Natural killer cell treated with Interleukin-12 subunit alpha and Interleukin-12 subunit beta and Interleukin-15 and Interleukin-18, amount 100 ng/mL, for 72 hours (primary cell): ENCODE data around the gene TSHZ2. TPM values are rescaled to one million over a fixed set of nuclear protein-coding genes. Genes with fewer than 3 reads are reported as not detected.
"Not testable (repeated sequence)": the region's sequence is repeated elsewhere in the genome, so short reads cannot be mapped to it uniquely, and the experiment has no call there.

ENCODE experiments used
- ATAC-seq, 2 donors: fragments of 150-1000 bp; cut with Tn5 transposase in 1 of 2; sonication (Bioruptor Pico), chemical (Tn5 transposase) in 1 of 2; 2 replicates each; pipeline ENCODE4 v1.10.0; 2021
- DNase-seq: peaks from one replicate; pipeline ENCODE4 v3.0.0; 2022; ENCODE audit warnings: low spot score
- H3K27ac Mint-ChIP-seq, 2 donors: 1 replicate in 1 of 2; 2 replicates in 1 of 2; pipeline ENCODE4 v1.8.0; 2022; ENCODE audit warnings: mixed read lengths in 2 of 2, mild to moderate bottlenecking in 1 of 2, moderate library complexity in 1 of 2
- H3K27me3 Mint-ChIP-seq, 2 donors: 1 replicate in 1 of 2; 2 replicates in 1 of 2; pipeline ENCODE4 v1.8.0; 2022; ENCODE audit warnings: mixed read lengths in 2 of 2
- H3K36me3 Mint-ChIP-seq: one replicate; pipeline ENCODE4 v1.8.0; 2022; ENCODE audit warnings: mixed read lengths
- H3K4me1 Mint-ChIP-seq, 2 donors: 1 replicate in 1 of 2; 2 replicates in 1 of 2; pipeline ENCODE4 v1.8.0; 2022; ENCODE audit warnings: low read depth in 2 of 2, mixed read lengths in 2 of 2, mild to moderate bottlenecking in 1 of 2
- H3K4me3 Mint-ChIP-seq: one replicate; pipeline ENCODE4 v1.8.0; 2022; ENCODE audit warnings: mixed read lengths
- H3K9me3 Mint-ChIP-seq: 2 replicates; pipeline ENCODE4 v1.8.0; 2022; ENCODE audit warnings: mixed read lengths
- total RNA-seq, 2 donors: library from RNA; stranded (reverse); gene quantifications; one replicate each; pipeline ENCODE4 v1.2.3, GENCODE V29; 2022

Gene TSHZ2
- total RNA-seq, 2 donors from 2014 or later = 0.05 to 1.1 TPM

GRCh38 chr20:53504106-53504505 is 531.9 kb downstream of the TSHZ2 start:
- DNase-seq, H3K9me3 Mint-ChIP-seq, H3K36me3 Mint-ChIP-seq, H3K27me3 Mint-ChIP-seq, ATAC-seq, H3K27ac Mint-ChIP-seq, H3K4me1 Mint-ChIP-seq, H3K4me3 Mint-ChIP-seq: not testable (repeated sequence)

- Mint-ChIP-seq H3K4me1 (no peaks in the 10 kb centered on the region), H3K4me3 (no peak overlapping the region), H3K9me3 (no peaks in the 10 kb centered on the region), H3K27me3 (no peaks in the 10 kb centered on the region), H3K36me3 (no peaks in the 10 kb centered on the region), H3K27ac (no peak overlapping the region)
- no peak for ATAC-seq
- DNase-seq = no peak
Observed at GRCh38 chr20:53510262-53510661, 538.1 kb downstream of the TSHZ2 start.

GRCh38 chr20:53510704-53511103 is 538.5 kb downstream of the TSHZ2 start:
- H3K27me3 Mint-ChIP-seq = no peaks in the 10 kb centered on the region
- H3K4me1 Mint-ChIP-seq = no peaks in the 10 kb centered on the region
- no peaks in the 10 kb centered on the region for H3K9me3 Mint-ChIP-seq
- DNase-seq (no peak), ATAC-seq (peak; percentile 27 to 55)
- no peak overlapping the region for H3K27ac Mint-ChIP-seq
- no peak overlapping the region for H3K4me3 Mint-ChIP-seq
- no peaks in the 10 kb centered on the region for H3K36me3 Mint-ChIP-seq

- Mint-ChIP-seq H3K27ac (no peak overlapping the region), H3K27me3 (no peaks in the 10 kb centered on the region), H3K9me3 (no peaks in the 10 kb centered on the region), H3K4me1 (no peaks in the 10 kb centered on the region), H3K36me3 (no peaks in the 10 kb centered on the region), H3K4me3 (no peak overlapping the region)
- DNase-seq = no peak
- no peak for ATAC-seq
Observed at GRCh38 chr20:53512076-53512475, 539.9 kb downstream of the TSHZ2 start.

- no peak for DNase-seq
- no peak overlapping the region for H3K4me3 Mint-ChIP-seq
- no peak overlapping the region for H3K27ac Mint-ChIP-seq
- no peaks in the 10 kb centered on the region for H3K4me1 Mint-ChIP-seq
- H3K27me3 Mint-ChIP-seq = no peaks in the 10 kb centered on the region
- ATAC-seq = no peak
- H3K9me3 Mint-ChIP-seq = no peaks in the 10 kb centered on the region
- no peaks in the 10 kb centered on the region for H3K36me3 Mint-ChIP-seq
Observed at GRCh38 chr20:53513168-53513488, 541.0 kb downstream of the TSHZ2 start.

- H3K36me3 Mint-ChIP-seq = no peaks in the 10 kb centered on the region
- no peaks in the 10 kb centered on the region for H3K4me1 Mint-ChIP-seq
- H3K27me3 Mint-ChIP-seq = no peaks in the 10 kb centered on the region
Observed at GRCh38 chr20:53513489-53514298, 541.5 kb downstream of the TSHZ2 start.

GRCh38 chr20:53515749-53516148 is 543.6 kb downstream of the TSHZ2 start:
- DNase-seq (no peak), ATAC-seq (no peak)
- Mint-ChIP-seq H3K27ac (no peak overlapping the region), H3K27me3 (peaks cover 2 to 9% of the 10 kb centered on the region in 2 donors), H3K4me1 (no peaks in the 10 kb centered on the region), H3K9me3 (no peaks in the 10 kb centered on the region), H3K4me3 (no peak overlapping the region), H3K36me3 (no peaks in the 10 kb centered on the region)

More at GRCh38 chr20:53513489-53514298, 541.5 kb downstream of the TSHZ2 start:
- DNase-seq (no peak), ATAC-seq (no peak)
- H3K9me3 Mint-ChIP-seq = no peaks in the 10 kb centered on the region
- no peak overlapping the region for H3K4me3 Mint-ChIP-seq
- no peak overlapping the region for H3K27ac Mint-ChIP-seq

GRCh38 chr20:53517146-53517545 is 545.0 kb downstream of the TSHZ2 start:
- DNase-seq (no peak), ATAC-seq (no peak)
- H3K4me3 Mint-ChIP-seq = no peak overlapping the region
- H3K36me3 Mint-ChIP-seq = no peaks in the 10 kb centered on the region
- H3K4me1 Mint-ChIP-seq = no peaks in the 10 kb centered on the region
- H3K27ac Mint-ChIP-seq = no peak overlapping the region
- no peaks in the 10 kb centered on the region for H3K9me3 Mint-ChIP-seq
- peaks cover 2 to 9% of the 10 kb centered on the region in 2 donors for H3K27me3 Mint-ChIP-seq

- ATAC-seq, H3K4me3 Mint-ChIP-seq, H3K27ac Mint-ChIP-seq, DNase-seq, H3K4me1 Mint-ChIP-seq, H3K27me3 Mint-ChIP-seq, H3K36me3 Mint-ChIP-seq, H3K9me3 Mint-ChIP-seq: not testable (repeated sequence)
Observed at GRCh38 chr20:53521421-53521820, 549.3 kb downstream of the TSHZ2 start.

GRCh38 chr20:53522026-53522425 is 549.9 kb downstream of the TSHZ2 start:
- no peak overlapping the region for H3K27ac Mint-ChIP-seq
- ATAC-seq (no peak), DNase-seq (no peak)
- H3K9me3 Mint-ChIP-seq = no peaks in the 10 kb centered on the region
- no peaks in the 10 kb centered on the region for H3K4me1 Mint-ChIP-seq
- no peaks in the 10 kb centered on the region for H3K36me3 Mint-ChIP-seq
- H3K27me3 Mint-ChIP-seq = peaks cover 2 to 9% of the 10 kb centered on the region in 2 donors
- no peak overlapping the region for H3K4me3 Mint-ChIP-seq

GRCh38 chr20:53522696-53523095 is 550.5 kb downstream of the TSHZ2 start:
- no peak for ATAC-seq
- Mint-ChIP-seq H3K4me3 (no peak overlapping the region), H3K27me3 (peaks cover 2 to 9% of the 10 kb centered on the region in 2 donors), H3K27ac (no peak overlapping the region), H3K4me1 (no peaks in the 10 kb centered on the region), H3K36me3 (no peaks in the 10 kb centered on the region), H3K9me3 (no peaks in the 10 kb centered on the region)
- no peak for DNase-seq

GRCh38 chr20:53523615-53524014 is 551.5 kb downstream of the TSHZ2 start:
- DNase-seq, H3K4me1 Mint-ChIP-seq, H3K4me3 Mint-ChIP-seq, H3K36me3 Mint-ChIP-seq, H3K9me3 Mint-ChIP-seq, H3K27me3 Mint-ChIP-seq, H3K27ac Mint-ChIP-seq, ATAC-seq: not testable (repeated sequence)

- no peak for DNase-seq
- Mint-ChIP-seq H3K27ac (no peak overlapping the region), H3K4me3 (no peak overlapping the region), H3K4me1 (no peaks in the 10 kb centered on the region), H3K27me3 (peaks cover 0 to 1% of the 10 kb centered on the region in 2 donors), H3K9me3 (no peaks in the 10 kb centered on the region), H3K36me3 (no peaks in the 10 kb centered on the region)
- no peak for ATAC-seq
Observed at GRCh38 chr20:53524589-53525312, 552.6 kb downstream of the TSHZ2 start.

GRCh38 chr20:53527196-53527595 is 555.0 kb downstream of the TSHZ2 start:
- no peaks in the 10 kb centered on the region for H3K9me3 Mint-ChIP-seq
- DNase-seq (no peak), ATAC-seq (no peak)

More at GRCh38 chr20:53527196-53527595, 555.0 kb downstream of the TSHZ2 start:
- no peak overlapping the region for H3K27ac Mint-ChIP-seq
- H3K4me3 Mint-ChIP-seq = no peak overlapping the region
- H3K4me1 Mint-ChIP-seq = no peaks in the 10 kb centered on the region
- H3K27me3 Mint-ChIP-seq = no peaks in the 10 kb centered on the region
- no peaks in the 10 kb centered on the region for H3K36me3 Mint-ChIP-seq
